GM12892 (cell line): ENCODE data around the gene ABCC1.

Experiments used
- DNase-seq: peaks from one replicate; pipeline ENCODE4 v3.0.0; 2011; ENCODE audit not compliant: insufficient read length
- FAIRE-seq: peaks from 2 replicates; lab custom pipeline; 2011; peaks lifted over from hg19 to GRCh38; lab: Jason Lieb, UNC
- POLR2A ChIP-seq: IDR thresholded peaks from 2 replicates; pipeline ENCODE4 v1.6.1; 2011; ENCODE audit warnings: low read depth, low read length, control low read depth
- POLR2AphosphoS5 ChIP-seq: IDR thresholded peaks from 2 replicates; pipeline ENCODE4 v1.6.1; 2011; ENCODE audit warnings: low read depth, low read length, control low read depth
- TAF1 ChIP-seq: IDR thresholded peaks from 2 replicates; pipeline ENCODE4 v1.6.1; 2011; ENCODE audit warnings: low read depth, mild to moderate bottlenecking, control low read depth, low read length, borderline replicate concordance

The ABCC1 gene

GRCh38 chr16:16010194-16010593 is 60.8 kb downstream of the ABCC1 start:
- no peak for TF ChIP-seq TAF1
- no peak for TF ChIP-seq POLR2A
- no peak for TF ChIP-seq POLR2AphosphoS5
- no peak for FAIRE-seq

GRCh38 chr16:16012144-16012543 is 62.7 kb downstream of the ABCC1 start:
- no peak for TF ChIP-seq POLR2AphosphoS5
- TF ChIP-seq POLR2A, result no peak
- no peak for TF ChIP-seq TAF1
- FAIRE-seq (no peak), DNase-seq (no peak)

More at GRCh38 chr16:16010194-16010593, 60.8 kb downstream of the ABCC1 start:
- no peak for DNase-seq

GRCh38 chr16:16013812-16014211 is 64.4 kb downstream of the ABCC1 start:
- FAIRE-seq (no peak), DNase-seq (no peak)
- TF ChIP-seq POLR2A (no peak), POLR2AphosphoS5 (no peak), TAF1 (no peak)

- no peak for DNase-seq
- no peak for TF ChIP-seq POLR2A
- no peak for TF ChIP-seq POLR2AphosphoS5
- no peak for TF ChIP-seq TAF1
- FAIRE-seq, result no peak
Measured at GRCh38 chr16:16014329-16015224, 65.2 kb downstream of the ABCC1 start.

- DNase-seq, result no peak
- TF ChIP-seq POLR2AphosphoS5 (no peak), TAF1 (no peak), POLR2A (no peak)
- FAIRE-seq, result no peak
Measured at GRCh38 chr16:16015849-16016248, 66.4 kb downstream of the ABCC1 start.

GRCh38 chr16:16016388-16016964 is 67.1 kb downstream of the ABCC1 start:
- TF ChIP-seq POLR2AphosphoS5, result no peak
- TF ChIP-seq POLR2A, result no peak
- no peak for TF ChIP-seq TAF1
- DNase-seq (no peak), FAIRE-seq (no peak)

GRCh38 chr16:16017812-16018211 is 68.4 kb downstream of the ABCC1 start:
- FAIRE-seq (no peak), DNase-seq (no peak)

GRCh38 chr16:16018705-16019104 is 69.3 kb downstream of the ABCC1 start:
- FAIRE-seq (no peak), DNase-seq (no peak)
- TF ChIP-seq TAF1 (no peak), POLR2AphosphoS5 (no peak), POLR2A (no peak)

More at GRCh38 chr16:16017812-16018211, 68.4 kb downstream of the ABCC1 start:
- no peak for TF ChIP-seq POLR2AphosphoS5
- no peak for TF ChIP-seq POLR2A
- no peak for TF ChIP-seq TAF1

GRCh38 chr16:16019488-16019887 is 70.1 kb downstream of the ABCC1 start:
- FAIRE-seq, result no peak
- DNase-seq, result no peak
- no peak for TF ChIP-seq POLR2A
- no peak for TF ChIP-seq TAF1
- no peak for TF ChIP-seq POLR2AphosphoS5

- no peak for FAIRE-seq
- TF ChIP-seq POLR2A (no peak), POLR2AphosphoS5 (no peak), TAF1 (no peak)
Measured at GRCh38 chr16:16020291-16020690, 70.9 kb downstream of the ABCC1 start.

GRCh38 chr16:16021020-16021419 is 71.6 kb downstream of the ABCC1 start:
- FAIRE-seq, result no peak
- no peak for DNase-seq

More at GRCh38 chr16:16020291-16020690, 70.9 kb downstream of the ABCC1 start:
- no peak for DNase-seq

GRCh38 chr16:16021646-16021987 is 72.2 kb downstream of the ABCC1 start:
- TF ChIP-seq POLR2A (no peak), TAF1 (no peak), POLR2AphosphoS5 (no peak)
- FAIRE-seq (no peak), DNase-seq (no peak)

More at GRCh38 chr16:16021020-16021419, 71.6 kb downstream of the ABCC1 start:
- TF ChIP-seq TAF1 (no peak), POLR2AphosphoS5 (no peak), POLR2A (no peak)
